Hepatocyte (in vitro differentiated cells): ENCODE data around the gene PKN1. TPM values are rescaled to one million over a fixed set of nuclear protein-coding genes. Genes with fewer than 3 reads are reported as not detected.

ENCODE experiments used
- DNase-seq: peaks from one replicate; pipeline ENCODE4 v3.0.0-alpha.2; 2016; ENCODE audit warnings: low spot score
- H2AFZ ChIP-seq: fragments of 200-600 bp; sonication (generic); 2 replicates; pipeline ENCODE4 v1.6.0; 2016; ENCODE audit warnings: antibody characterized with exemption, mild to moderate bottlenecking
- H3K27ac ChIP-seq: fragments of 200-600 bp; sonication (generic); 2 replicates; pipeline ENCODE4 v1.5.1; 2016; ENCODE audit warnings: mild to moderate bottlenecking
- H3K27me3 ChIP-seq: fragments of 200-600 bp; sonication (generic); 2 replicates; pipeline ENCODE4 v1.6.1; 2016
- H3K36me3 ChIP-seq: fragments of 200-600 bp; sonication (generic); replicated peaks from 2 replicates; pipeline ENCODE4 v1.5.1; 2016; ENCODE audit warnings: low read depth; ENCODE audit not compliant: insufficient read depth
- H3K4me1 ChIP-seq: fragments of 200-600 bp; sonication (generic); 2 replicates; pipeline ENCODE4 v1.5.1; 2016; ENCODE audit warnings: mild to moderate bottlenecking, moderate library complexity; ENCODE audit not compliant: insufficient read depth
- H3K4me2 ChIP-seq: fragments of 200-600 bp; sonication (generic); 2 replicates; pipeline ENCODE4 v1.6.0; 2016
- H3K4me3 ChIP-seq: fragments of 200-600 bp; sonication (generic); 2 replicates; pipeline ENCODE4 v1.5.1; 2016; ENCODE audit warnings: mild to moderate bottlenecking
- H3K79me2 ChIP-seq: fragments of 200-600 bp; sonication (generic); 2 replicates; pipeline ENCODE4 v1.6.0; 2017; ENCODE audit warnings: mild to moderate bottlenecking
- H3K9me2 ChIP-seq: fragments of 200-600 bp; sonication (generic); replicated peaks from 2 replicates; pipeline ENCODE4 v1.6.0; 2017; ENCODE audit warnings: mild to moderate bottlenecking; ENCODE audit not compliant: insufficient read depth
- H3K9me3 ChIP-seq: fragments of 200-600 bp; sonication (generic); 2 replicates; pipeline ENCODE4 v1.5.1; 2016; ENCODE audit warnings: low read depth, mild to moderate bottlenecking
- H4K20me1 ChIP-seq: fragments of 200-600 bp; sonication (generic); 2 replicates; pipeline ENCODE4 v1.6.0; 2016; ENCODE audit warnings: mild to moderate bottlenecking; ENCODE audit not compliant: insufficient read depth, poor library complexity, severe bottlenecking
- EZH2 ChIP-seq: fragments of 200-600 bp; sonication (generic); IDR thresholded peaks from 2 replicates; pipeline ENCODE4 v1.6.1; 2016; ENCODE audit warnings: antibody characterized with exemption, mild to moderate bottlenecking, borderline replicate concordance
- EZH2phosphoT487 ChIP-seq: fragments of 200-600 bp; sonication (generic); IDR thresholded peaks from one replicate; pipeline ENCODE4 v1.6.1; 2018; ENCODE audit warnings: antibody characterized with exemption, mild to moderate bottlenecking, low read depth, moderate library complexity; ENCODE audit not compliant: unreplicated experiment, severe bottlenecking
- WGBS: methylation state at CpG from one replicate; pipeline ENCODE4 v1.1.6; 2016; ENCODE audit warnings: low lambda C conversion rate; ENCODE audit errors: missing lambda C conversion rate; 5-methylcytosine and 5-hydroxymethylcytosine counted together
- polyA plus RNA-seq: library from polyadenylated mRNA; unstranded; fragments of >200 nt; fragmentation: Nextera tagmentation; extraction: Ambion mirVana; gene quantifications from 2 replicates; pipeline ENCODE4 v1.2.1, GENCODE V29; 2016
- total RNA-seq: library from RNA; depleted of rRNA; stranded (reverse); fragments of >200 nt; gene quantifications from 2 replicates; pipeline ENCODE4 v1.2.3, GENCODE V29; 2014
- TF ChIP-seq, protein P1 (sequence below): fragments of 200-600 bp; sonication (generic); IDR thresholded peaks from 2 replicates; pipeline ENCODE4 v1.5.1; 2016; ENCODE audit warnings: antibody characterized with exemption, mild to moderate bottlenecking; ENCODE audit not compliant: poor library complexity

PKN1 gene
- total and polyA plus RNA-seq, 2 experiments from 2014 or later, result 57.4 to 83.3 TPM

DNA sequence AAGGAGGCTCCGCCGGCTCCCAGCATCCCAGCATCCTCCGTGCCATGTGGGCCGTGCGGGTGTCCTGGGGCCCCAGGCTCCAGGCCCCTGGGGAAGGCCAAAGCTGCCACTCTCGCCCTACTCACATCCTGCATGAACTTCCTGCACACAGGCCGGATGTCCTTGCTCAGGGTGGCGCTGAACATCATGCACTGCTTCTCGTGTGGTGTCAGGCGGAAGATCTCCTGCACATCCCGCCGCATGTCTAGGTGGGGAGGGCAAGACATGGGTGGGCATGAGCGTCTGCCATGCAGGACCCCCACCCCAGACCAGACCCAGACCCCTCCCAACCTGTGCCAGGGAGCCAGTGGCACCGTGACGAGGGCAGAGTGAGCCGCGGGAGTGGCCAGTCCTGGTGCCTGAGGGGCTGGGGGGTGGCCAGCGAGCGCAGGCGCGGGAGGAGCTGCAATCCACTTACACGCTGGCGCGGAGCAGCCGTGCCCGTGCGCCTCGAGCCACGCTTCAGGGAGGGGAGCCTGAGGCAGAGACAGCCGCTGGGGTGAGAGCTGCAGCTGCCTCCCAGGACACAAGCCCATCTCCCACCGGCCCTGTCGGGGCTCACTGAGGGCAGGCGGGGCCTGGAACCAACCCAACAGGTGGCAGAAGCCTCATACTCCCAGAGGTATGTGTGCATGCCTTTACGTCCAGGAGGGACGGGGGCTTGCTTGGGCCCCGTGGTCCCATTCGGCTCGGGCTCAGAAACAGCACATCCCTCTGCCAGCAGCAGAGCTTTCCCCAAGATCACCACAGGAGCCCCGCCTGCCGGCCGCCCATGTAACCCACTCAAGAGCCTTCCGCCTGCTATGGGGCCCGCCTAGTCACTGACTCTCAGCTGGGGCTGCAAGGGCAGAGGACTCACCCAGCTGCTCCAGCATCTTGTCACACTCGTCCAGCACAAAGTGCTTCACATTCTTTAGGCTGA is 22.7 kb upstream of the PKN1 start:
- 98% methylated on average over 41 of the region's 44 CpGs for WGBS
- DNase-seq, result no peak
- TF ChIP-seq EZH2phosphoT487 (no peak), EZH2 (no peak)
- TF ChIP-seq, protein P1, sequence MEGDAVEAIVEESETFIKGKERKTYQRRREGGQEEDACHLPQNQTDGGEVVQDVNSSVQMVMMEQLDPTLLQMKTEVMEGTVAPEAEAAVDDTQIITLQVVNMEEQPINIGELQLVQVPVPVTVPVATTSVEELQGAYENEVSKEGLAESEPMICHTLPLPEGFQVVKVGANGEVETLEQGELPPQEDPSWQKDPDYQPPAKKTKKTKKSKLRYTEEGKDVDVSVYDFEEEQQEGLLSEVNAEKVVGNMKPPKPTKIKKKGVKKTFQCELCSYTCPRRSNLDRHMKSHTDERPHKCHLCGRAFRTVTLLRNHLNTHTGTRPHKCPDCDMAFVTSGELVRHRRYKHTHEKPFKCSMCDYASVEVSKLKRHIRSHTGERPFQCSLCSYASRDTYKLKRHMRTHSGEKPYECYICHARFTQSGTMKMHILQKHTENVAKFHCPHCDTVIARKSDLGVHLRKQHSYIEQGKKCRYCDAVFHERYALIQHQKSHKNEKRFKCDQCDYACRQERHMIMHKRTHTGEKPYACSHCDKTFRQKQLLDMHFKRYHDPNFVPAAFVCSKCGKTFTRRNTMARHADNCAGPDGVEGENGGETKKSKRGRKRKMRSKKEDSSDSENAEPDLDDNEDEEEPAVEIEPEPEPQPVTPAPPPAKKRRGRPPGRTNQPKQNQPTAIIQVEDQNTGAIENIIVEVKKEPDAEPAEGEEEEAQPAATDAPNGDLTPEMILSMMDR, result no peak

DNA sequence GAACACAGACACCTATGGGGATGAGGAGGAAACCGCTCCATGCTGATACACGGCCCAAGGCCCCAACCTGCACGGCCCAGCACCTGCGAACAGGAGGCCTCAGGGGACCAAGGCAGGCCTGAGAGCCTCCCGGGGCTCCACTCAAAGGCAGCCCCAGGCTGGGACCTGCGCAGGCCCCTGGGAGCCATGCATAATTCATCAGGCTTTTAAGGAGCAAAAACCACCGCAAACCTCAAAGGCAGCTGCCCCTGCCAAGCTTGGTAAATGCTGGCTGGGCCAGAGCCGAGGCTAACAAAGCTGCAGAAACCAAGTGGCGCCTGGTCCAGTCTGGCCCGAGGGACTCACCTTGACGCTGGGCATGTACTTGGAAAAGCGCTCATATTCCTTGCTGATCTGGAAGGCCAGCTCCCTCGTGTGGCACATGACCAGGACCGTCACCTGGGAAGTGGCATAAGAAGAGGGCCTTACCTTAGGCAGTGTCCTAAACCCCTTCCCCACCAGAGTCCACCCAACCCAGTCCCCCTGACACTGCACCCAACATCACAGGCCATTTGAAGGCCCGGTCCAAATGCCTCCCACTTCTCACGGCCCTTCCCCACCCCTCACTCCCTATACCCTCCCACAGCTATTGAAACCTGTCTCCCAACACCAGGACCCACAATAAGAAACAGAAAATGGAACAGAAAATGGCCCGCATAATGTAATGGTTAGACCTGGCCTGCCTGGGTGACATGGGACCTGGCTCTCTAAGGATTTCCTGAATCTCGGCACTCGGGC is 21.8 kb upstream of the PKN1 start:
- no peak overlapping the region for H2AFZ ChIP-seq
- peaks cover 4% of the 10 kb centered on the region for H3K4me1 ChIP-seq
- no peaks in the 10 kb centered on the region for H3K27me3 ChIP-seq
- no peak for DNase-seq
- peaks cover 56% of the 10 kb centered on the region for H4K20me1 ChIP-seq
- H3K4me3 ChIP-seq, result no peak overlapping the region
- H3K4me2 ChIP-seq, result no peak overlapping the region
- TF ChIP-seq, protein P1, result no peak
- no peak for TF ChIP-seq EZH2phosphoT487
- no peak for TF ChIP-seq EZH2
- no peaks in the 10 kb centered on the region for H3K9me2 ChIP-seq
- no peak overlapping the region for H3K27ac ChIP-seq
- H3K9me3 ChIP-seq, result no peaks in the 10 kb centered on the region
- H3K79me2 ChIP-seq, result peaks cover 52% of the 10 kb centered on the region
- H3K36me3 ChIP-seq, result no peaks in the 10 kb centered on the region
- 95% methylated on average over 19 of the region's 19 CpGs for WGBS

More for the DNA sequence above, 22.7 kb upstream of the PKN1 start:
- H3K4me2 ChIP-seq, result no peak overlapping the region
- no peaks in the 10 kb centered on the region for H3K9me3 ChIP-seq
- peaks cover 46% of the 10 kb centered on the region for H4K20me1 ChIP-seq
- H3K36me3 ChIP-seq, result no peaks in the 10 kb centered on the region
- H3K27ac ChIP-seq, result no peak overlapping the region
- no peak overlapping the region for H3K4me3 ChIP-seq
- peaks cover 42% of the 10 kb centered on the region for H3K79me2 ChIP-seq
- no peaks in the 10 kb centered on the region for H3K27me3 ChIP-seq
- H3K9me2 ChIP-seq, result no peaks in the 10 kb centered on the region
- H3K4me1 ChIP-seq, result peaks cover 5% of the 10 kb centered on the region
- no peak overlapping the region for H2AFZ ChIP-seq

DNA sequence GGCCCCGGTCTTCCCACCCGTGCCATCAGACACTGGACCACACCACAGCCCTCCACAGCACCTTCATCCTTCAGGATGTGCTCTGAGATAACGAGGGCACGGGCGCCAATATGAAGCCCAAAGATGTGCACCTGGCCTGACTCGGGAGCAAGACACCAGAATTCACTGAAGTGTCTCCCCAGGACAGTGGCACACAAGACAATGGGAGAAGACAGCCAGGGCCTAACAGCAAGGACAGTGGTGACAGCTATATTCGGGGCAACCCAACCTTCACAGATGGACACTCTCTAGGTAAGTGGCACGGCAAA is 21.2 kb upstream of the PKN1 start:
- Histone ChIP-seq H3K9me2 (no peaks in the 10 kb centered on the region), H3K79me2 (peaks cover 57% of the 10 kb centered on the region), H4K20me1 (peaks cover 61% of the 10 kb centered on the region), H3K36me3 (no peaks in the 10 kb centered on the region), H3K27ac (no peak overlapping the region), H3K4me2 (no peak overlapping the region), H2AFZ (no peak overlapping the region), H3K4me1 (peaks cover 4% of the 10 kb centered on the region), H3K27me3 (no peaks in the 10 kb centered on the region), H3K4me3 (no peak overlapping the region), H3K9me3 (no peaks in the 10 kb centered on the region)
- WGBS, result 98% methylated on average over 8 of the region's 8 CpGs
- no peak for TF ChIP-seq EZH2phosphoT487
- no peak for TF ChIP-seq EZH2
- no peak for DNase-seq
